ENCODE measurements around the gene CST1. TPM values are rescaled to one million over a fixed set of nuclear protein-coding genes. Genes with fewer than 3 reads are reported as not detected.
"Not testable (repeated sequence)": the region's sequence is repeated elsewhere in the genome, so short reads cannot be mapped to it uniquely, and the experiment has no call there.

Gene CST1
- total RNA-seq, 1 donor from 2014 or later, result not detected

DNA sequence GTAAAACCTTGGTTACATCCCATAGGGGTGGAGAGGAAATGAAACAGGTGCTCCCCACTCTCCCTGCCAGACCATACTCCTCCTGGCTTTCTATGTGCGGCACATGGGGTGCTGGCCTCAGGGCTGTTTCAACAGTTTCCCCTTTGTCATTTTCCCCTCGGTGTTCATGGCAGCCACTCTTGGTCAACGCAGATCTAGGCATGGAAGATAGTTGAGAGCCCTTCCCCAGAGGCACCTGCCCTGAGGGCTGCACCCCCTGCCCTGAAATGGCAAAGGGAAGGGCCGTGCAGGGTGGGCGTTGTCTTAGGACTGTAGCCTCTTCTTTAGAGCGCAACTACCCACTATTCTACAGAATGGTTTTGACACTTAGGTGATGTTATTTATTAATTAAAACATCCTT lies 4.4 kb downstream of the CST1 start:
- no peak overlapping the region for H3K4me3 ChIP-seq

DNA sequence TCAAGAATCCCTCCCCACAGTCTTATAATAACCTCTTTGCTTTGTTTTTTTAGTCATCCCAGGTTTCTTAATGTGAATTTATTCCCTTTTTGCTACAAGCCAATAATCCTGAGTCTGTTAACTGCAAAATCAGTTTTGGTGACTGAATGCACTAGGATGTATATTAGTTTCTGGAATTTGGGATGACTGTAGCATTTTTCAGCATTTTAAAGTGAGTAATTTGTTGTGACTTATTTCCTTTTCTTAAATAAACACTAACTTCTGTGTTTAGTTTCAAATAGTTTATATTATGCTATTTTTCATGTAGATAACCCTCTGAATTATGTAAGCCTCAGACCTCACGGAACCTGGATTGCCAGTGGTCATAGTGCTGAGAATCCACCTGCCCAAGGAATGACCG lies 5.5 kb downstream of the CST1 start:
- DNase-seq, result no peak
- Histone ChIP-seq H3K4me1 (no peaks in the 10 kb centered on the region), H3K4me3 (no peak overlapping the region), H3K27me3 (ENCODE audit: low read depth) (no peaks in the 10 kb centered on the region), H3K36me3 (no peaks in the 10 kb centered on the region), H3K27ac (replicated peaks) (no peak overlapping the region), H3K9me3 (replicated peaks) (no peaks in the 10 kb centered on the region)
- intact Hi-C loops (cut with micrococcal nuclease), result no loop called here
- TF ChIP-seq, protein P1, sequence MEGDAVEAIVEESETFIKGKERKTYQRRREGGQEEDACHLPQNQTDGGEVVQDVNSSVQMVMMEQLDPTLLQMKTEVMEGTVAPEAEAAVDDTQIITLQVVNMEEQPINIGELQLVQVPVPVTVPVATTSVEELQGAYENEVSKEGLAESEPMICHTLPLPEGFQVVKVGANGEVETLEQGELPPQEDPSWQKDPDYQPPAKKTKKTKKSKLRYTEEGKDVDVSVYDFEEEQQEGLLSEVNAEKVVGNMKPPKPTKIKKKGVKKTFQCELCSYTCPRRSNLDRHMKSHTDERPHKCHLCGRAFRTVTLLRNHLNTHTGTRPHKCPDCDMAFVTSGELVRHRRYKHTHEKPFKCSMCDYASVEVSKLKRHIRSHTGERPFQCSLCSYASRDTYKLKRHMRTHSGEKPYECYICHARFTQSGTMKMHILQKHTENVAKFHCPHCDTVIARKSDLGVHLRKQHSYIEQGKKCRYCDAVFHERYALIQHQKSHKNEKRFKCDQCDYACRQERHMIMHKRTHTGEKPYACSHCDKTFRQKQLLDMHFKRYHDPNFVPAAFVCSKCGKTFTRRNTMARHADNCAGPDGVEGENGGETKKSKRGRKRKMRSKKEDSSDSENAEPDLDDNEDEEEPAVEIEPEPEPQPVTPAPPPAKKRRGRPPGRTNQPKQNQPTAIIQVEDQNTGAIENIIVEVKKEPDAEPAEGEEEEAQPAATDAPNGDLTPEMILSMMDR (IDR thresholded peaks at IDR 0.05; ENCODE audit: borderline replicate concordance), result no peak

More for the DNA sequence above, 4.4 kb downstream of the CST1 start:
- intact Hi-C loops (cut with micrococcal nuclease), result no loop called here
- no peaks in the 10 kb centered on the region for H3K36me3 ChIP-seq
- H3K4me1 ChIP-seq, result no peaks in the 10 kb centered on the region
- no peak overlapping the region for H3K27ac ChIP-seq (replicated peaks)
- no peaks in the 10 kb centered on the region for H3K27me3 ChIP-seq (ENCODE audit: low read depth)
- DNase-seq, result no peak
- no peaks in the 10 kb centered on the region for H3K9me3 ChIP-seq (replicated peaks)
- TF ChIP-seq, protein P1 (IDR thresholded peaks at IDR 0.05; ENCODE audit: borderline replicate concordance), result no peak

DNA sequence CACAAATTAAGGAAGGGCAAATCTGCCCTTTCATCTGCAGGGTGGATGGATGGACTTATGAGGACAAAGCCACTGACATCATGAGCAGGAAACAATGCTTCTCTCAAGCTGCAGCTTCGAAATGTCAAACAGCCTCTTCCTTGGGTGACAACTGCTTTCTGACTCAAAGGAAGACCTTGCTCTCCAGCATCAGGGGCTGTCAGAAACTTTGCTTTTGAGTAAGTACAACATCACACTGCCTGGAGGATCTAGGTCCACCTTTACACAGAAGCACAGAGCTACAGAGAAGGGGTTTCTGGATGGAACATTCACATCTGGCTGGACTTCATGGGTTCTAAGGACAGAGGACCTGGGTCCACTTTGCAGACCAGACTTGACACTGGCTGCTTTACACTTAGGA lies 5.9 kb downstream of the CST1 start:
- no peak for DNase-seq
- TF ChIP-seq, protein P1 (IDR thresholded peaks at IDR 0.05; ENCODE audit: borderline replicate concordance), result no peak
- H3K9me3 ChIP-seq (replicated peaks), result no peaks in the 10 kb centered on the region

DNA sequence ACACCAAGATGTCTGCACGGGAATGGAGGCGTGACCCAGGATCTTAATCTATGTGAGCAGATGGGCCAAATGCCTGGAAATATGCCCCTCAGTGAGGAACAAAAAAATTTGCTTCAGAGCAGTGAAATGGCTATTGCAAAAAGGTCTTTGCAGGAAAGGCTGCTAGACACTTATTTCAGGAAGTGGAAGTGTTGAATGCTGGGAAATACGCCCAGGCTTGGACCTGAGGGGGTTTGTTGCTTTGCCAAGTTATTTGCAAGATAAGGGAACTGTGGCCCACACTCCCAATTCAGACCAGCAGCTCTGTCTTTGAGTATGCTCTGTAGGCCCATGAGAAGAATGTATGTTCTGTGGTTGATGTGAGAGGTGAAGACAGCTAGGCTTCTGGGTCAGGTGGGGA lies 15.3 kb downstream of the CST1 start:
- H3K4me3 ChIP-seq; H3K4me1 ChIP-seq; H3K36me3 ChIP-seq; DNase-seq; H3K9me3 ChIP-seq (replicated peaks); H3K27ac ChIP-seq (replicated peaks); intact Hi-C loops (cut with micrococcal nuclease); H3K27me3 ChIP-seq (ENCODE audit: low read depth): not testable (repeated sequence)

More for the DNA sequence above, 5.9 kb downstream of the CST1 start:
- no peaks in the 10 kb centered on the region for H3K36me3 ChIP-seq
- H3K4me3 ChIP-seq, result no peak overlapping the region
- H3K27me3 ChIP-seq (ENCODE audit: low read depth), result no peaks in the 10 kb centered on the region
- intact Hi-C loops (cut with micrococcal nuclease), result no loop called here
- no peaks in the 10 kb centered on the region for H3K4me1 ChIP-seq
- H3K27ac ChIP-seq (replicated peaks), result no peak overlapping the region

DNA sequence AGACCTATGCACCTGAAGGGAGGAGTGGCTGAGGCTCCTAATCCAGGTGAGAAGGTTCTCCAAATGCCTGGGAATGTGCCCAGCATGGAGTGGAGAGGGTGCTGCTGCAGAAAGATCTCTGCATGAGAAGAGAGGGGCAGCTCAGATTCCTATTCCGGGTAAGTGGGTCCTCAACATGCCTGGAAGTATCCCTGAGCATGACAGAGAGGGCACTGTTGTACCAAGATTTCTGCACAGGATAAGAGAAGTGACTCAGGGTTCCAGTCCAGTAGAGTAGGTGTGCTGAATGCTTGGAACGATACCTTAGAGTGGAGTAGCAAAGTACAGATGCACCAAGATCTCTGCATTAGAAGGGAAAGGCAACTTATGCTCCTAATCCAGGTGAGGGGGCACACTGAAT lies 15.8 kb downstream of the CST1 start:
- H3K4me3 ChIP-seq; H3K36me3 ChIP-seq; H3K27ac ChIP-seq (replicated peaks); DNase-seq; H3K27me3 ChIP-seq (ENCODE audit: low read depth); H3K4me1 ChIP-seq; H3K9me3 ChIP-seq (replicated peaks); intact Hi-C loops (cut with micrococcal nuclease): not testable (repeated sequence)

DNA sequence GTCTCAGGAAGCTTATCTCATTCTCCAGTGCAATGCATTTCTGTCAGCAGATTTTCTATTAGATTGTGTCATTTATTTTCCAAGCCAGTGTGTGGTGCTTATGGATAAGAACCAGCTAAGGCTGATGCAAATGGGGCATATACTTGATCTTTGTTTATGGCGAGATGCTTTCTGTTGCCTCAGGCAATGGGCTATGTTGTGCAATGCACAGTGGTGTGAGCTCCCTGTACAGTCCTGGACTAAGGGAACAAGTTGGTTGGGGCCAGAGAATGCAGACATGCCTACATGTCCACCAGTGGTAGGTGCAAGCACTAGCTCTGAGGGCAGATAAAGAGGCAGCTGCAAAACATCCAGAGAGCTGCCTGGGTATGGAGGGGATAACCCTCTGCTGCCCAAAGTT lies 16.3 kb downstream of the CST1 start:
- H3K9me3 ChIP-seq (replicated peaks); H3K27ac ChIP-seq (replicated peaks); DNase-seq; H3K27me3 ChIP-seq (ENCODE audit: low read depth); intact Hi-C loops (cut with micrococcal nuclease); H3K4me3 ChIP-seq; H3K36me3 ChIP-seq; H3K4me1 ChIP-seq: not testable (repeated sequence)

DNA sequence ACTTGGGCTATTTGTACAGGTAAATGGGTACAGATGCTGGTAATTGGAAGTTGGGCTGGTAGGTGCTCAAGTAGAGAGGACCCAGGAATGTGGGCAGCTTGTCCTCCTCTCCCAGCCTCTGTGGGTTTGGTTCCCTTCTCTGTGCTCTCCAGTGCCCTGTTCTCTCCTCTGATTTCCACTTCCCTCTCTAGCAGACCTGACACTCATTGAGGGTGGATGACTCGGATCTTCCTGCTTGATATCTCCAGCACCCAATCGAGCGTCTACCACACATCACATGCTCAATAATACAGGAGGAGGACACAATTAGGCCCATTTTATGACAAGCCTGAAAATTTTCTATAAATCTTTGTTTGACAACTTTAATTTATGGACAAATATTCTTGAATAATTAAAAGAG lies 23.7 kb downstream of the CST1 start:
- Histone ChIP-seq H3K36me3 (no peaks in the 10 kb centered on the region), H3K27me3 (ENCODE audit: low read depth) (no peaks in the 10 kb centered on the region), H3K4me3 (no peak overlapping the region), H3K4me1 (peaks cover 4% of the 10 kb centered on the region), H3K9me3 (replicated peaks) (no peaks in the 10 kb centered on the region), H3K27ac (replicated peaks) (no peak overlapping the region)
- TF ChIP-seq, protein P1 (IDR thresholded peaks at IDR 0.05; ENCODE audit: borderline replicate concordance), result no peak
- no peak for DNase-seq
- intact Hi-C loops (cut with micrococcal nuclease), result no loop called here
